BE2C (cell line): ENCODE results near the gene C1orf185.

Experiments used
- DNase-seq: peaks from one replicate; pipeline ENCODE4 v3.0.0-alpha.2; 2020
- H3K27me3 ChIP-seq: fragments of 250-450 bp; sonication (Bioruptor Pico); 2 replicates; pipeline ENCODE4 v1.5.1; 2020; ENCODE audit warnings: mild to moderate bottlenecking
- H3K36me3 ChIP-seq: fragments of 250-450 bp; sonication (Bioruptor Pico); 2 replicates; pipeline ENCODE4 v1.5.1; 2020; ENCODE audit warnings: mild to moderate bottlenecking
- H3K4me1 ChIP-seq: fragments of 250-450 bp; sonication (Bioruptor Pico); 2 replicates; pipeline ENCODE4 v1.5.1; 2020
- H3K4me3 ChIP-seq: 2 replicates; pipeline ENCODE4 v1.5.1; 2011; ENCODE audit warnings: low read depth, low read length
- H3K9me3 ChIP-seq: fragments of 250-450 bp; sonication (Bioruptor Pico); 2 replicates; pipeline ENCODE4 v1.5.1; 2020
- CTCF ChIP-seq: IDR thresholded peaks from 2 replicates; pipeline ENCODE4 v1.5.1; 2012; ENCODE audit warnings: mild to moderate bottlenecking, low read depth, low read length

Gene C1orf185

GRCh38 chr1:51071291-51072042 lies 30.6 kb upstream of the C1orf185 start:
- no peaks in the 10 kb centered on the region for H3K27me3 ChIP-seq
- TF ChIP-seq CTCF = no peak
- H3K4me3 ChIP-seq = no peak overlapping the region
- no peaks in the 10 kb centered on the region for H3K36me3 ChIP-seq
- no peak for DNase-seq
- no peaks in the 10 kb centered on the region for H3K4me1 ChIP-seq
- no peaks in the 10 kb centered on the region for H3K9me3 ChIP-seq

DNA sequence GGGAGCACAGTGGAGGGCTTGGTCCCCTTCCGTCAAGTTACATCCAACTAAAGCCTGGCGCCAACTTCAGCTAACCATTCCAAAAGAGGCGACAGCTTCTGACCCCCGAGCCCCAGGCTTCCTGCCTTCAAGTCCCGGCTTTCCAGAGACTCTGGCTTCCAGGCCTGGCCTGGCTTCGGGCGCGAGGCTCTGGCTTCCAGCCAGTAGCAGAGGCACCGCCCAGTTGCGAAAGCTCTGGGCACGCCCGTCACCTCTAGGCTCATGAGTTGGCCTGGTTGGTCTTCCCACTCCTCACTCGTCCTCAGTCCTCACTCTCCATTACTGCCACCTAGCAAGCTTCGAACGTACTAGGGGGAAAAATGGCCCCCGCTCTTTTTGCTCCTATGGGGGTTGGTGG lies 30.0 kb upstream of the C1orf185 start:
- DNase-seq = peak; percentile 67
- no peaks in the 10 kb centered on the region for H3K9me3 ChIP-seq
- H3K4me1 ChIP-seq = no peaks in the 10 kb centered on the region
- H3K36me3 ChIP-seq = no peaks in the 10 kb centered on the region
- TF ChIP-seq CTCF = no peak
- H3K27me3 ChIP-seq = no peaks in the 10 kb centered on the region
- H3K4me3 ChIP-seq = no peak overlapping the region

DNA sequence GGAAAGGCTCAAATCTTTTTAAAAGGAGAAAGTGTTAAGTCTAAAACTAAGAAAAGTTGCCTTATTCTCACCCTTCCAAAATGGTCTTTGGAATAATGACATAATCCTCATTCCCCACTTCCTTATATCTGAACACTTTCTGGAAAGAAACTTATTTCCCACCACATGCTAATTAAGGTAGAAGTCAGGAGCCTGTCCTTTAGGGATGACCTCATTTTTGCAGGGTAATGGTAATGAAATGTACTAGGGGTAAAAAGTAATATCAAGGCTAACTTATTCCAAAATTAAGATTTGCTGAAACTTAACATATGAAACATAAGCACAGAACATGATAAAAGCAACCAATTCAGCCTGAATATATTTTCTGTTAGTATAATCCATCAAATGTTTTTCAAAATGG lies 29.4 kb upstream of the C1orf185 start:
- DNase-seq = no peak
- no peaks in the 10 kb centered on the region for H3K4me1 ChIP-seq
- no peaks in the 10 kb centered on the region for H3K27me3 ChIP-seq
- no peak for TF ChIP-seq CTCF
- no peak overlapping the region for H3K4me3 ChIP-seq
- H3K9me3 ChIP-seq = no peaks in the 10 kb centered on the region
- H3K36me3 ChIP-seq = no peaks in the 10 kb centered on the region

- DNase-seq = no peak
- no peak for TF ChIP-seq CTCF
These were observed 28.6 kb upstream of the C1orf185 start for GRCh38 chr1:51073456-51073855.

GRCh38 chr1:51086496-51087271 lies 15.3 kb upstream of the C1orf185 start:
- H3K4me1 ChIP-seq = no peaks in the 10 kb centered on the region
- peak; percentile 3; the same call in 1 of the 2 replicates for TF ChIP-seq CTCF
- no peaks in the 10 kb centered on the region for H3K9me3 ChIP-seq
- no peak overlapping the region for H3K4me3 ChIP-seq
- no peak for DNase-seq
- no peaks in the 10 kb centered on the region for H3K36me3 ChIP-seq
- H3K27me3 ChIP-seq = no peaks in the 10 kb centered on the region; the same call in 1 of the 2 replicates

More at GRCh38 chr1:51073456-51073855, 28.6 kb upstream of the C1orf185 start:
- no peaks in the 10 kb centered on the region for H3K36me3 ChIP-seq
- no peaks in the 10 kb centered on the region for H3K27me3 ChIP-seq
- H3K4me1 ChIP-seq = no peaks in the 10 kb centered on the region
- H3K9me3 ChIP-seq = no peaks in the 10 kb centered on the region
- no peak overlapping the region for H3K4me3 ChIP-seq

DNA sequence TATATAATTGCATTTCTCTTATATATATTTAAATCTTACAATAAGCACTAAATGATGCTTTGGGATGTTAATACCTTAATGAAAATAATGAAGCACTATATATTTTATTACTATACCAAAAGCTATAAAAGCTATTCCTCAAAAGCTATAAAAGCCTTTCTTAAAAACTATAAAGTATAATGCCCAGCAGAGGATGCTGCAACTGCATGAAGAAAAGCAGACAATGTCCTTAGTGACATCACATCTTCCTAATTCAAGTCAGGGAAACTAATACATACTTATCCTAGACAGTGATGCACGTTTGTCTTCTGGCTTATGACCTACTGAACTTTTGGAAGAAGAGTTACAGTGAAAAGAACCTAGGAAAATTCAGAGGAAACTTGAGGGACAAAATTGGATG lies 13.6 kb upstream of the C1orf185 start:
- H3K4me3 ChIP-seq = no peak overlapping the region
- peak; percentile 19; the same call in 1 of the 2 replicates for TF ChIP-seq CTCF
- no peak for DNase-seq
- no peaks in the 10 kb centered on the region for H3K4me1 ChIP-seq
- no peaks in the 10 kb centered on the region for H3K36me3 ChIP-seq
- H3K27me3 ChIP-seq = no peaks in the 10 kb centered on the region; the same call in 1 of the 2 replicates
- no peaks in the 10 kb centered on the region for H3K9me3 ChIP-seq
